ENCODE results near the gene SCAPER. TPM values are rescaled to one million over a fixed set of nuclear protein-coding genes. Genes with fewer than 3 reads are reported as not detected.
"Not testable (repeated sequence)": the region's sequence is repeated elsewhere in the genome, so short reads cannot be mapped to it uniquely, and the experiment has no call there.

Gene SCAPER
- total and polyA plus RNA-seq, 2 of the 4 experiments (the other 2 are of a cell fraction), result 2.9 to 9.7 TPM

DNA sequence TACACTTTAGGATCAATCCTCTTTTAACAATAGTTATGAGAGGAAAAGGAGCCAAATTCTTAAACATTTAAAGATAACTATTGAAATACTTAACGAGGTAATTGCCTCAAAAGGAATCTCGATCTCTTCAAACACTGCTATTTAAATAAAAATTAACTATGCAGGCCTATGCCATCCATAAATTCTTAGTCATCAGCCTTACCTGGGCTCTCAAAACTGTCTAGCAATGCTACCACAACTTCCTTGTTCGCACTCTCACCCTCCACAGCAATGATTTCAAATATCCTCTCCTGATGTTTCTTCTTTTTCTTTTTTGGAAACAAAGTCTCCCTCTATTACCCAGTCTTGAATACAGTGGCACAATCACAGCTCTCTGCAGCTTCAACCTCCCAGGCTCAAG lies 606.2 kb downstream of the SCAPER start:
- Histone ChIP-seq H2AK9ac (replicated peaks; ENCODE audit: low read depth, low read length, poor library complexity) (no peak overlapping the region), H3K4me2 (ENCODE audit: low read depth, low read length) (no peak overlapping the region), H4K8ac (ENCODE audit: low read depth in 2 of 2, low read length in 2 of 2) (no peak overlapping the region), H3K79me1 (ENCODE audit: low read depth in 1 of 2, low read length in 2 of 2) (peaks cover 46 to 75% of the 10 kb centered on the region in 2 experiments), H3K36me3 (ENCODE audit: control insufficient read depth, insufficient read depth, low read length) (no peaks in the 10 kb centered on the region), H2BK15ac (ENCODE audit: low read depth, low read length) (no peak overlapping the region), H2AFZ (replicated peaks; ENCODE audit: low read length, poor library complexity) (no peak overlapping the region), H2AK5ac (ENCODE audit: low read depth, low read length) (no peak overlapping the region), H4K20me1 (ENCODE audit: insufficient read depth, low read length) (peaks cover 62% of the 10 kb centered on the region), H2BK5ac (ENCODE audit: low read depth, low read length, poor library complexity, severe bottlenecking) (no peak overlapping the region), H3K9ac (ENCODE audit: low read depth, low read length) (no peak overlapping the region), H3K27me3 (ENCODE audit: control insufficient read depth, insufficient read depth, low read length) (no peaks in the 10 kb centered on the region), H4K5ac (ENCODE audit: low read depth, low read length) (no peak overlapping the region), H3K18ac (ENCODE audit: low read depth, low read length) (no peak overlapping the region), H3K23ac (ENCODE audit: low read depth, low read length) (no peak overlapping the region), H2BK20ac (ENCODE audit: low read depth, low read length) (no peak overlapping the region), H3K27ac (ENCODE audit: insufficient read depth, low read length) (no peak overlapping the region), H3K4me3 (ENCODE audit: insufficient read depth, low read depth, low read length) (no peak overlapping the region), H3K9me3 (ENCODE audit: control insufficient read depth, insufficient read depth, low read length) (no peaks in the 10 kb centered on the region), H3K56ac (ENCODE audit: extremely low read depth, insufficient read depth, low read length) (no peak overlapping the region), H3K4ac (ENCODE audit: low read depth, low read length) (no peak overlapping the region), H3K4me1 (ENCODE audit: control insufficient read depth, insufficient read depth, low read length) (no peaks in the 10 kb centered on the region), H3K9me1 (ENCODE audit: insufficient read depth, low read length) (peaks cover 8% of the 10 kb centered on the region; the same call in 1 of the 2 replicates), H3K14ac (replicated peaks; ENCODE audit: low read depth, low read length) (no peak overlapping the region), H4K91ac (ENCODE audit: insufficient read depth, low read depth, low read length) (no peak overlapping the region), H2BK120ac (ENCODE audit: low read depth, low read length) (no peak overlapping the region)
- TF ChIP-seq CHD1 (IDR thresholded peaks at IDR 0.05; ENCODE audit: low read depth, low read length) (no peak), MXI1 (IDR thresholded peaks at IDR 0.05; ENCODE audit: borderline replicate concordance, low read depth, low read length) (no peak), POLR2A (IDR thresholded peaks at IDR 0.05; ENCODE audit: low read depth, low read length) (no peak), MAZ (IDR thresholded peaks at IDR 0.05; ENCODE audit: borderline replicate concordance, low read depth, low read length) (no peak), FOS (IDR thresholded peaks at IDR 0.05; ENCODE audit: low read depth, low read length) (no peak), NFE2L2 (IDR thresholded peaks at IDR 0.05; ENCODE audit: low read depth, low read length) (no peak), RCOR1 (IDR thresholded peaks at IDR 0.05; ENCODE audit: insufficient replicate concordance, low read length) (no peak), RFX5 (IDR thresholded peaks at IDR 0.05; ENCODE audit: low read depth, low read length) (no peak)
- TF ChIP-seq, protein P1, sequence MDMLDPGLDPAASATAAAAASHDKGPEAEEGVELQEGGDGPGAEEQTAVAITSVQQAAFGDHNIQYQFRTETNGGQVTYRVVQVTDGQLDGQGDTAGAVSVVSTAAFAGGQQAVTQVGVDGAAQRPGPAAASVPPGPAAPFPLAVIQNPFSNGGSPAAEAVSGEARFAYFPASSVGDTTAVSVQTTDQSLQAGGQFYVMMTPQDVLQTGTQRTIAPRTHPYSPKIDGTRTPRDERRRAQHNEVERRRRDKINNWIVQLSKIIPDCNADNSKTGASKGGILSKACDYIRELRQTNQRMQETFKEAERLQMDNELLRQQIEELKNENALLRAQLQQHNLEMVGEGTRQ (IDR thresholded peaks at IDR 0.05; ENCODE audit: low read depth, low read length), result no peak
- intact Hi-C loops (cut with micrococcal nuclease) (loop anchor here (5.0 kb wide), 1 partner anchor 568 kb away; no protein-coding TSS in a partner anchor), in situ Hi-C loops (cut with MboI; ENCODE audit: low sequenced_read_pairs) (no loop called here), dilution Hi-C loops (cut with HindIII; ENCODE audit: low sequenced_read_pairs, unreplicated experiment) (no loop called here)
- DNase-seq, result no peak
- ATAC-seq (ENCODE audit: low read depth), result no peak
- ChIA-PET CTCF (no interaction called here), POLR2A (ENCODE audit: unreplicated experiment) (no interaction called here)
- WGBS, 2 experiments (ENCODE audit: extremely low coverage in 2 of 2, insufficient read length in 1 of 2), result 80% methylated on average over 2 of the region's 3 CpGs; no CpG with 5 or more reads in 1 of the 2 experiments
- BruUV-seq (replicated peaks), result no TSS peak

DNA sequence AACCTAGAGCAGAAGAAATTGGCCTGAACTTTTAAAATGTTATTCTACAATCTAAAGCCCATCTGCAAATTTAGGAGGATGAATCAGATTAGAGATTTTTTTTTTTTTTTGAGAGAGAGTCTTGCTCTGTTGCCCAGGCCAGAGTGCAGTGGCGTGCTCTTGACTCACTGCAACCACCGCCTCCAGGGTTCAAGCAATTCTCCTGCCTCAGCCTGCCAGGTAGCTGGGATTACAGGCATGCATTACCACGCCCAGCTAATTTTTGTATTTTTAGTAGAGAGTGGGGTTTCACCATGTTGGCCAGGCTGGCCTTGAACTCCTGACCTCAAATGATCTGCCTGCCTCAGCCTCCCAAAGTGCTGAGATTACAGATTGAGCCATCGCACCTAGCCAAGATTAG lies 607.2 kb downstream of the SCAPER start:
- WGBS, 2 experiments (ENCODE audit: extremely low coverage in 2 of 2, insufficient read length in 1 of 2), result no CpG with 5 or more reads among the region's 4 CpGs
- DNase-seq; H3K27me3 ChIP-seq (ENCODE audit: control insufficient read depth, insufficient read depth, low read length); H3K9me3 ChIP-seq (ENCODE audit: control insufficient read depth, insufficient read depth, low read length); dilution Hi-C loops (cut with HindIII; ENCODE audit: low sequenced_read_pairs, unreplicated experiment); H3K36me3 ChIP-seq (ENCODE audit: control insufficient read depth, insufficient read depth, low read length); H4K5ac ChIP-seq (ENCODE audit: low read depth, low read length); H2BK5ac ChIP-seq (ENCODE audit: low read depth, low read length, poor library complexity, severe bottlenecking); ATAC-seq (ENCODE audit: low read depth); H3K56ac ChIP-seq (ENCODE audit: extremely low read depth, insufficient read depth, low read length); CTCF ChIA-PET; H2BK20ac ChIP-seq (ENCODE audit: low read depth, low read length); BruUV-seq (replicated peaks); H4K91ac ChIP-seq (ENCODE audit: insufficient read depth, low read depth, low read length); H4K8ac ChIP-seq (ENCODE audit: low read depth in 2 of 2, low read length in 2 of 2); H3K9me1 ChIP-seq (ENCODE audit: insufficient read depth, low read length); H3K4ac ChIP-seq (ENCODE audit: low read depth, low read length); H2BK120ac ChIP-seq (ENCODE audit: low read depth, low read length); H2AFZ ChIP-seq (replicated peaks; ENCODE audit: low read length, poor library complexity); H3K4me3 ChIP-seq (ENCODE audit: insufficient read depth, low read depth, low read length); H2AK9ac ChIP-seq (replicated peaks; ENCODE audit: low read depth, low read length, poor library complexity); H2AK5ac ChIP-seq (ENCODE audit: low read depth, low read length); H3K14ac ChIP-seq (replicated peaks; ENCODE audit: low read depth, low read length); H3K27ac ChIP-seq (ENCODE audit: insufficient read depth, low read length); H3K4me1 ChIP-seq (ENCODE audit: control insufficient read depth, insufficient read depth, low read length); H3K9ac ChIP-seq (ENCODE audit: low read depth, low read length); H3K18ac ChIP-seq (ENCODE audit: low read depth, low read length); H3K4me2 ChIP-seq (ENCODE audit: low read depth, low read length); H2BK15ac ChIP-seq (ENCODE audit: low read depth, low read length); in situ Hi-C loops (cut with MboI; ENCODE audit: low sequenced_read_pairs); H3K23ac ChIP-seq (ENCODE audit: low read depth, low read length): not testable (repeated sequence)
- peaks cover 57% of the 10 kb centered on the region for H4K20me1 ChIP-seq (ENCODE audit: insufficient read depth, low read length)
- peaks cover 45 to 79% of the 10 kb centered on the region in 2 experiments for H3K79me1 ChIP-seq (ENCODE audit: low read depth in 1 of 2, low read length in 2 of 2)
- intact Hi-C loops (cut with micrococcal nuclease), result loop anchor here (5.0 kb wide), 1 partner anchor 569 kb away; no protein-coding TSS in a partner anchor
- POLR2A ChIA-PET (ENCODE audit: unreplicated experiment), result interaction anchor here (0.6 kb wide), 1 partner anchor 12 kb away, joined by 13 read pairs; no protein-coding TSS in a partner anchor
